Esophagus (tissue), 2 donors: ENCODE data around the gene MYL5. TPM values are rescaled to one million over a fixed set of nuclear protein-coding genes. Genes with fewer than 3 reads are reported as not detected.

ENCODE experiments used
- H3K27ac ChIP-seq, 2 donors: one replicate each; pipeline ENCODE4 v1.5.1; 2013; ENCODE audit warnings: low read depth in 2 of 2, mild to moderate bottlenecking in 2 of 2, inconsistent platforms in 1 of 2, low read length in 1 of 2, moderate library complexity in 1 of 2
- H3K27me3 ChIP-seq, 2 donors: one replicate each; pipeline ENCODE4 v1.6.1; 2013; ENCODE audit warnings: low read length in 2 of 2, control low read depth in 1 of 2, mild to moderate bottlenecking in 1 of 2; ENCODE audit not compliant: insufficient read depth in 2 of 2, control insufficient read depth in 1 of 2
- H3K36me3 ChIP-seq, 2 donors: one replicate each; pipeline ENCODE4 v1.6.1; 2013; ENCODE audit warnings: low read length in 1 of 2; ENCODE audit not compliant: control insufficient read depth in 2 of 2, insufficient read depth in 2 of 2
- H3K4me1 ChIP-seq, 2 donors: one replicate each; pipeline ENCODE4 v1.6.1; 2013; ENCODE audit warnings: low read length in 1 of 2; ENCODE audit not compliant: control insufficient read depth in 2 of 2, insufficient read depth in 2 of 2
- H3K4me3 ChIP-seq, 2 donors: one replicate each; pipeline ENCODE4 v1.5.1; 2013; ENCODE audit warnings: low read length in 2 of 2, mild to moderate bottlenecking in 2 of 2, low read depth in 1 of 2, moderate library complexity in 1 of 2
- H3K9me3 ChIP-seq, 2 donors: one replicate each; pipeline ENCODE4 v1.6.1; 2013; ENCODE audit warnings: mild to moderate bottlenecking in 2 of 2, low read depth in 1 of 2, low read length in 1 of 2, moderate library complexity in 1 of 2; ENCODE audit not compliant: control insufficient read depth in 2 of 2, insufficient read depth in 1 of 2
- WGBS, 2 donors: extraction: QIAGEN DNeasy Blood & Tissue Kit; methylation state at CpG; one replicate each; pipeline ENCODE4 v1.1.7; 2013; 5-methylcytosine and 5-hydroxymethylcytosine counted together
- polyA plus RNA-seq, 2 donors: library from polyadenylated mRNA; stranded (reverse); fragments of 200-250 nt; gene quantifications; one replicate each; pipeline ENCODE4 v1.2.3, GENCODE V29; 2013
- donor health status: healthy with polysubstance abuse.
- donor health status: Bipolar disorder and iron deficiency.

The MYL5 gene
- polyA plus RNA-seq, 2 donors: 17.9 to 22.4 TPM

DNA sequence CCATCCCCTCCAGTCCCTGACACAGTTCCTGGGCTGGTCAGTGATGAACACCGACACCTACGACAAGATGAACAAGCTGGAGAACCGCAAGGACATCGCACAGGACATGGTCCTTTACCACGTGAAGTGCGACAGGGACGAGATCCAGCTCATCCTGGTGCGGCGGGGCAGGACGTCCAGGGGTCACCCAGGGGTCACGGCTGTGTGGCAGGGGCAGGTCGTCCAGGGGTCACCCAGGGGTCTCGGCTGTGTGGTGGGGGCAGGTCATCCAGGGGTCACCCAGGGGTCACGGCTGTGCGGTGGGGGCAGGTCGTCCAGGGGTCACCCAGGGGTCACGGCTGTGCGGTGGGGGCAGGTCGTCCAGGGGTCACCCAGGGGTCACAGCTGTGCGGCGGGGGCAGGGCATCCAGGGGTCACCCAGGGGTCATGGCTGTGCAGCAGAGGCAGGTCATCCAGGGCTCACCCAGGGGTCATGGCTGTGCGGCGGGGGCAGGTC, 17.0 kb upstream of the MYL5 start:
- Histone ChIP-seq H3K36me3 (no peaks in the 10 kb centered on the region), H3K4me1 (peaks cover 0 to 5% of the 10 kb centered on the region in 2 donors), H3K4me3 (no peak overlapping the region), H3K27ac (no peak overlapping the region), H3K9me3 (no peaks in the 10 kb centered on the region), H3K27me3 (no peaks in the 10 kb centered on the region)
- 75% methylated on average over 22 to 23 of the region's 23 CpGs for WGBS, 2 donors

DNA sequence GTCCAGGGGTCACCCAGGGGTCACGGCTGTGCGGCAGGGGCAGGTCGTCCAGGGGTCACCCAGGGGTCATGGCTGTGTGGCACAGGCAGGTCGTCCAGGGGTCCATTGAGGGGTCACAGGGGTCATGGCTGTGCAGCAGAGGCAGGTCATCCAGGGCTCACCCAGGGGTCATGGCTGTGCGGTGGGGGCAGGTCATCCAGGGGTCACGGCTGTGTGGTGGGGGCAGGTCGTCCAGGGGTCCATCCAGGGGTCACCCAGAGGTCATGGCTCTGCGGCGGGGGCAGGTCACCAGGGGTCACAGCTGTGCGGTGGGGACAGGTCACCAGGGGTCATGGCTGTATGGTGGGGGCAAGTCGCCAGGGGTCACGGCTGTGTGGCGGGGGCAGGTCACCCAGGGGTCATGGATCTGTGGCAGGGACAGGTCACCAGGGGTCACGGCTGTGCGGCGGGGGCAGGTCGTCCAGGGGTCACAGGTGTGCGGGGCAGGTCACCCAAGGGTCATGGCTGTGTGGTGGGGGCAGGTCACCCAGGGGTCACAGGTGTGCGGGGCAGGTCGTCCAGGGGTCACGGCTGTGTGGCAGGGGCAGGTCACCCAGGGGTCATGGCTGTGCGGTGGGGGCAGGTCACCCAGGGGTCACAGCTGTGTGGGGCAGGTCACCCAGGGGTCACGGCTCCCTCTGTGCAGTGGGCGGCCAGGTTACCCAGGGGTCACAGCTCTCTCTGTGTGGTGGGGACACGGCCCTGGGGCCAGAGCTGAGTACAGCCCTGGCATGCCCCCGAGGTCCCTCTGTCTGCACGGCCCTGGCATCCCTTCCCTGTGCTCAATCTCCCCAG, 16.3 kb upstream of the MYL5 start:
- H3K27me3 ChIP-seq: no peaks in the 10 kb centered on the region
- no peaks in the 10 kb centered on the region for H3K36me3 ChIP-seq
- 78 to 81% methylated on average over 26 to 27 of the region's 27 CpGs for WGBS, 2 donors
- no peak overlapping the region for H3K4me3 ChIP-seq
- no peak overlapping the region for H3K27ac ChIP-seq
- H3K4me1 ChIP-seq: peaks cover under 1 to 5% of the 10 kb centered on the region in 2 donors
- H3K9me3 ChIP-seq: no peaks in the 10 kb centered on the region

DNA sequence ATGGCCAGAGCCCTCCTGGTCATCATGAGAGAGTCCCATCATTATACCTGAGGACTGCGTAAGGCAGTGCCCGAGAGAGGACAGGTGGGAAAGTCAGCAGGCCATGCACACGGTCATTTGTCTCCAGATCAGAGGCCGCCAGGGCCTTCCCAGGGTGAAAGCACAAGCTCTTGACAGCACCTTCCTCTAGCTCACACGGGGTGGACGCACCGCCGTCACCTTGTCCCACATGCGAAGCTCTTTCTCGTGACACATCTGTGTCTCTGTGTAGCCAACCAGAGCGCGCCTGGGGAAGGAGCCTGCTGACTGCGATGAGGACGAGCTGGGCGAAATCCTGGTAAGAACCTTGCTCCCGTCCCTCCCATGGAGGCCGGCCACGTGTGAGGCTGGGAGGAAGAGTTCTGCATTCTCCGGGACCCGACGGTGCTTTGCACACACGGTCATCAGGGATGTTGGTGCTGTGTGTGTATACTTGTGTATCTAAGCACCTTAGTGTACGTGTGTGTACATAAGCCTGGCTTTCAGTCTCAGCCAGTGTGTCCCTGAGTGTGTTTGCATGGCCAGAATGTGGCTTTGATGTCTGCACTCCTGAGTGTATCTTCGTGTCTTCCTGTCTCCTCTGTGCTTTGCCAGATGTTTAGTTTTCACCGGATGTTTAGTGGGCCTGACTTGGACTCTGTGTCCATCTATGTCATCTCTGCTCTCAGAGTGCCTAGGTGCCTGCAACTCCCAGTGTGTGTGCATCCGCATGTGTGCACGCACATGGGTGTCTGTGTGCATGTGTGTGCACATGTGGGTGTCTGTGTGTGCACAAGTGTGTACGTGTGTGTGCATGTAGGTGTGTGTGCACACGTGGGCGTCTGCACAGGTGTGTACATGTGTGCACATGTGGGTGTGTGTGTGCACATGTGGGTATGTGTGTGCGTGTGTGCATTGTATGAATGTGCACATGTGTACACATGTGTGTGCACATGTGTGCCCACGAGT, 15.4 kb upstream of the MYL5 start:
- H3K9me3 ChIP-seq: no peaks in the 10 kb centered on the region
- 90 to 92% methylated on average over 32 of the region's 32 CpGs for WGBS, 2 donors
- H3K36me3 ChIP-seq: no peaks in the 10 kb centered on the region
- peaks cover 2 to 11% of the 10 kb centered on the region in 2 donors for H3K4me1 ChIP-seq
- no peak overlapping the region for H3K27ac ChIP-seq
- no peak overlapping the region for H3K4me3 ChIP-seq
- no peaks in the 10 kb centered on the region for H3K27me3 ChIP-seq

DNA sequence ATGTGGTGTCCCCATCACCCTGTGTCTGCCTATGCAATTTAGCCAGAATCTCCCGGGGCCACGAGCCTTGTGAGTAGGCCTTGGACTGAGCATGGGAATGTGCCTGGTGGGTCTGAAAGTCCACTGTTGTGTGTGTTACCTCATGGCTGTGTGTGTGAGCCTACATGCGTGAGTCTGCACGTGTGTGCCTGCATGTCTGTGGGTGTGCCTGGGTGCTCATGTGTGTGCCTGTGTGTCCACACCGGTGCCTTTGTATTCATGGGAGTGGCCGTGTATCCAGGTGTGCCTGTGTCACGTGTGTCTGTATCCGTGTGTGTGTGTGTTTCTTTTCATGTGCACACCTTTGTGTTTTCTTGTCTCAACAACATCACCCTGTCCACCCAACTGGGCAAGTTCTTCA, 14.5 kb upstream of the MYL5 start:
- Histone ChIP-seq H3K4me1 (peaks cover 2 to 8% of the 10 kb centered on the region in 2 donors), H3K36me3 (no peaks in the 10 kb centered on the region), H3K27ac (no peak overlapping the region), H3K4me3 (no peak overlapping the region), H3K27me3 (no peaks in the 10 kb centered on the region), H3K9me3 (no peaks in the 10 kb centered on the region)
- WGBS, 2 donors: 85 to 91% methylated on average over 8 of the region's 8 CpGs

DNA sequence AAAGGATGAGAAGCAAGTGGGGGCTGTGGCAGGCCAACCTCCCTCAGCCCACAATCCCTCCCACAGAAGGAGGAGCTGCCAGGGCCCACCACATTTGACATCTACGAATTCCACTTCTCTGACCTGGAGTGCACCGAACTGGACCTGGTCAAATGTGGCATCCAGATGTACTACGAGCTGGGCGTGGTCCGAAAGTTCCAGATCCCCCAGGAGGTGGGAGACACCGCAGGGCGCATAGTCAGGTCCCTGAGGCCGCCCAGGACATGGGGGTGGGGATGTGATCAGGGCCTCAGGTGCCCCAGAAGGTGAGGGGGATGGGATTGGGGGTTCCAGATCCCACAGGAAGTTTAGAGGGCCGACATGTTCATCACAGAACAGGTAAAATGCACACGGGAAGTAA, 13.9 kb upstream of the MYL5 start:
- Histone ChIP-seq H3K27ac (no peak overlapping the region), H3K4me3 (no peak overlapping the region), H3K27me3 (no peaks in the 10 kb centered on the region), H3K9me3 (no peaks in the 10 kb centered on the region), H3K36me3 (no peaks in the 10 kb centered on the region), H3K4me1 (peaks cover 2 to 8% of the 10 kb centered on the region in 2 donors)
- WGBS, 2 donors: 91% methylated on average over 10 of the region's 10 CpGs

DNA sequence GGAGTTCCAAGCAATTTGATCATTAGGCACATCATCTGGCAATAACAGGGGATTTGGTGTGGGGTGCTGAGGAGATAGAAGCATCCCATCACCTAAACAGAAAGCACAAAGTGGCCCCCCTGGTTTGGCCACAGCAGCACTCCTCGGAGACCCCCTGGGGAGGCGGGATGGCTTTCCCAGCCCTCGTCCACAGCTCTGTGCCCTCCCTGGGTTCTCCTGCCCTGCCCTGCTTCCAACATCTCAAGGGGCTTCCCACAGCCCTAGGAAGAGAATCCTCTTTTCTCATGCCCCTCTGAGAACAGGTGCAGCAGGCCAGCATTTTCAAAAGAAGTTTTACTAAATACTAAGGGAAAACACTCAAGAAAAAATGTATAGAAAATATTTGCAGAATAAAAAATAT, 13.1 kb upstream of the MYL5 start:
- 88 to 94% methylated on average over 3 of the region's 3 CpGs for WGBS, 2 donors
- no peaks in the 10 kb centered on the region for H3K36me3 ChIP-seq
- no peaks in the 10 kb centered on the region for H3K27me3 ChIP-seq
- H3K27ac ChIP-seq: no peak overlapping the region
- H3K4me3 ChIP-seq: no peak overlapping the region
- H3K4me1 ChIP-seq: peaks cover 2 to 8% of the 10 kb centered on the region in 2 donors
- H3K9me3 ChIP-seq: no peaks in the 10 kb centered on the region

DNA sequence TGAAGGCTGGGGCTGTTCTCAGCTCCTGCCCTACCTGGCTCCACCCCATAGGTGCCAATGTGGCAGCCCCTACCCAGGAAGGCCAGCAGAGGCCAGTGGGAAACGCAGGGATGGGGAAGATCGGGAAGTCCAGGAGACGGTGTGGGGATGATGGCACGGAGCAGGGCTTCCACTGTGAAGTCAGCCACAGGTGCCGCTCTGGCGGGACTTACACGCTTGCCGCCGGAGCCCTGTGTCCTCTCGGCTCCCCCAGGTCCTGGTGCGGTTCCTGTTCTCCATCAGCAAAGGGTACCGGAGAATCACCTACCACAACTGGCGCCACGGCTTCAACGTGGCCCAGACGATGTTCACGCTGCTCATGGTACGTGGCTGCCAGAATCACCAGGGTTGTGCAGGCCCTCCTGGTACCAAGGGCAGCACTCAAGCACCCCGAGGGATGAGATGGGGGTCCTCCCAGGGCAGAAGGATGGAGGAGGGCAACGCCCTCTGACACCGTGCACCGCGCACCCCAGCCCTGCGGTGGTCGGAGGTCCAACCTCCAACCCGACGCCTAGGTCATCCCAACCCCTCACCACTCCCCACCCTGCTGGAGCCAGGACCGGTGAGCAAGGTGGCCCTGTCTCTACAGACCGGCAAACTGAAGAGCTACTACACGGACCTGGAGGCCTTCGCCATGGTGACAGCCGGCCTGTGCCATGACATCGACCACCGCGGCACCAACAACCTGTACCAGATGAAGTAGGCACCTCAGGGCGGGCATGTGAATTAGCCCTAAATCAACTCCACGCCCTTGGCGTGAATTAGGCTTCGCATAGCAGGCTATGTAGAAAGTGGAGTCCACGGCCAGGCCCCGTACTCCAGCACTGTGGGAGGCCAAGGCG, 12.2 kb upstream of the MYL5 start:
- WGBS, 2 donors: 96 to 99% methylated on average over 40 to 42 of the region's 42 CpGs
- Histone ChIP-seq H3K27ac (no peak overlapping the region), H3K9me3 (no peaks in the 10 kb centered on the region), H3K27me3 (no peaks in the 10 kb centered on the region), H3K4me3 (no peak overlapping the region), H3K36me3 (no peaks in the 10 kb centered on the region), H3K4me1 (peaks cover 2 to 8% of the 10 kb centered on the region in 2 donors)

DNA sequence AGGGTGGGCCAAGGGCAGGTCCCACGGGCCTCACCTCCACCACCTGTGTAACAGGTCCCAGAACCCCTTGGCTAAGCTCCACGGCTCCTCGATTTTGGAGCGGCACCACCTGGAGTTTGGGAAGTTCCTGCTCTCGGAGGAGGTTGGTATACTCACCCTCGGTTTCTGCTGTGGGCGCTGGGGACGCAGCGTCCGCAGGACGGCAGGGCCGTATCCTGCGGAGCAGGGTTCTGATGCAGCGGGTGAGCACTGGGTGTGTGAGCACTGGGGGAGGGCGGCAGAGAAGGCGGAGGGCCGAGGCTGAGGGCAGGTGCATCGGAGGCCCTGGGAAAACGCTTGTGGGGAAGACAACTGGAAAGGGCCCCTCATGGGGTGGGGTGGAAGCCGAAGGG, 11.3 kb upstream of the MYL5 start:
- peak overlapping the region; percentile 45 to 60 for H3K4me3 ChIP-seq
- no peak overlapping the region for H3K27ac ChIP-seq
- H3K36me3 ChIP-seq: no peaks in the 10 kb centered on the region
- H3K4me1 ChIP-seq: peaks cover 2 to 6% of the 10 kb centered on the region in 2 donors
- no peaks in the 10 kb centered on the region for H3K9me3 ChIP-seq
- no peaks in the 10 kb centered on the region for H3K27me3 ChIP-seq
- WGBS, 2 donors: 32 to 38% methylated on average over 20 of the region's 20 CpGs
